GM12891 (cell line): ENCODE data around the gene CST1.
"Not testable (repeated sequence)": the region's sequence is repeated elsewhere in the genome, so short reads cannot be mapped to it uniquely, and the experiment has no call there.

ENCODE experiments used
- POLR2A ChIP-seq: IDR thresholded peaks from 2 replicates; pipeline ENCODE4 v1.6.1; 2011; ENCODE audit warnings: low read depth, low read length, control low read depth
- TAF1 ChIP-seq: IDR thresholded peaks from 2 replicates; pipeline ENCODE4 v1.6.1; 2011; ENCODE audit warnings: low read depth, low read length, control low read depth

DNA sequence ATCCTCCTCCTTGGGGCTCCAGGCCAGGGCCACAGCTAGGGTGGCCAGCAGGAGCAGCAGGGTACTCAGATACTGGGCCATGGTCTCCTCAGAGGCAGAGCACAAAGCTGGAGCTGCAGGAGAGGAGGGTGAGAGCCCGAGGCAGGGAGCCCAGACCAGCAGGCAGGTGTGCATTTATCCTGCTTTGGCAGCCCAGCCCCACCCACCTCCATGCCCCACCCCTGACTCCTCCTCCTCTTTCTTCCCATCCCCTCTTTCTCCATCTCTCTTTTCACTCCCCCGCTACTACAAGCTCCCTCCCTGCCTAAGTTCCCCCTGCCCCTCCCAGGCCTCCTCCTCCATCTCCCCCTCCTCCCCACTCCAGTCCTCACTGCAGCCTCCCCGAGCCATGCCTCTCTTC is at the start of gene CST1:
- TF ChIP-seq POLR2A, TAF1: not testable (repeated sequence)
